Heart left ventricle (tissue), 16 donors: ENCODE data around the gene TBC1D7. TPM values are rescaled to one million over a fixed set of nuclear protein-coding genes. Genes with fewer than 3 reads are reported as not detected.
A peak's percentile ranks its signal among the peaks of the same experiment; 100 is the strongest.
"Not testable (repeated sequence)": the region's sequence is repeated elsewhere in the genome, so short reads cannot be mapped to it uniquely, and the experiment has no call there.

Source experiments
- ATAC-seq, 4 donors: fragments of 200-7000 bp; cut with Tn5 transposase; one replicate each; pipeline ENCODE4 v1.9.1; 2020 to 2022; ENCODE audit warnings: moderate library complexity in 4 of 4, mild to moderate bottlenecking in 3 of 4, moderate number of reproducible peaks in 1 of 4
- DNase-seq, 5 donors: peaks; one replicate each; pipeline ENCODE4 v3.0.0-alpha.2; 2020
- H3K27ac ChIP-seq, 12 donors: fragments of 200-600 bp; sonication (generic) in 4 of 12; one replicate each; pipeline versions ENCODE4 v1.5.0 to v1.8.0; 2016 to 2022; ENCODE audit warnings: mild to moderate bottlenecking in 2 of 12
- H3K27me3 ChIP-seq, 9 donors: fragments of 200-600 bp; sonication (generic) in 2 of 9; one replicate each; pipeline versions ENCODE4 v1.5.1 to v1.8.0; 2016 to 2022; ENCODE audit warnings: mild to moderate bottlenecking in 3 of 9
- H3K36me3 ChIP-seq, 9 donors: fragments of 200-600 bp; sonication (generic) in 2 of 9; one replicate each; pipeline versions ENCODE4 v1.5.0 to v1.8.0; 2018 to 2022; ENCODE audit warnings: mild to moderate bottlenecking in 2 of 9
- H3K4me1 ChIP-seq, 12 donors: fragments of 200-600 bp; sonication (generic) in 4 of 12; one replicate each; pipeline versions ENCODE4 v1.5.0 to v1.8.0; 2016 to 2022; ENCODE audit warnings: mild to moderate bottlenecking in 3 of 12
- H3K4me3 ChIP-seq, 12 donors: fragments of 200-600 bp; sonication (generic) in 4 of 12; one replicate each; pipeline versions ENCODE4 v1.5.0 to v1.8.0; 2017 to 2022; ENCODE audit warnings: mild to moderate bottlenecking in 9 of 12, moderate library complexity in 4 of 12
- H3K9me3 ChIP-seq, 12 donors: fragments of 200-600 bp; sonication (generic) in 4 of 12; one replicate each; pipeline versions ENCODE4 v1.5.0 to v1.8.0; 2016 to 2022; ENCODE audit warnings: mild to moderate bottlenecking in 1 of 12
- POLR2A ChIP-seq, 2 donors: fragments of 450-650 bp; IDR thresholded peaks; one replicate each; pipeline ENCODE4 v1.6.1; 2017; ENCODE audit warnings: antibody characterized with exemption in 2 of 2, mild to moderate bottlenecking in 2 of 2, moderate library complexity in 2 of 2
- WGBS, 4 donors: extraction: QIAGEN DNeasy Blood & Tissue Kit in 2 of 4; methylation state at CpG; one replicate each; pipeline versions ENCODE4 v1.1.5 to v1.1.7; 2013 to 2018; 5-methylcytosine and 5-hydroxymethylcytosine counted together
- intact Hi-C, 10 donors: fragments of 100-400 bp; cut with DNase I; formaldehyde crosslinking; loops; one replicate each; pipeline versions ENCODE4 v1.11.1 to v1.14.2; 2022
- polyA plus RNA-seq, 2 donors: library from polyadenylated mRNA; stranded (reverse); fragments of 200-250 nt; gene quantifications; one replicate each; pipeline ENCODE4 v1.2.3, GENCODE V29; 2013
- total RNA-seq, 9 donors: library from RNA; depleted of rRNA in 2 of 9; stranded (reverse); fragments of >200 nt in 2 of 9; fragmentation: NEBNext Ultra II Directional in 3 of 9; extraction: Animal tissue kit (Norgen Biotek cat#: 25700) in 3 of 9; gene quantifications; one replicate each; pipeline versions ENCODE4 v1.1.0 to v1.2.4, GENCODE V29; 2016 to 2023
- TF ChIP-seq, protein P1 (sequence below), 12 donors: fragments of 200-600 bp; sonication (generic) in 4 of 12; IDR thresholded peaks; one replicate each; pipeline versions ENCODE4 v1.5.0 to v1.8.0; 2018 to 2022; ENCODE audit warnings: antibody characterized with exemption in 12 of 12, mild to moderate bottlenecking in 5 of 12
- donor health status: ischemic (EF 13 %, LVEDD 7.1; RV severe dilation, severe dysfunction).
- donor health status: healthy with polysubstance abuse.
- donor health status: DM: no; HTN: yes; CAD: no.
- donor health status: DM: no; HTN: no; CAD: no.
- donor health status: ischemic (EF 25% LVEDD 6.9; RV normal size, moderate dysfunction).
- donor health status: ischemic (EF 25% LVEDD 5.7; RV mildly dilated, moderate dysfunction).
- donor health status: healthy.
- donor health status: DM: yes; HTN: yes; CAD: no.
- donor health status: ischemic (EF 35%, LVEDD 5.7; RV mildly dilated, moderate dysfunction).
- donor health status: nonischemic (EF 11% LVEDD 7.7; RV severe dilation, severe dysfunction).
- donor health status: DM: yes; HTN: yes; CAD: no.
- donor health status: PGD.
- donor health status: ischemic (EF 29% LVEDD 5.4; RV normal size, mild dysfunction).
- donor health status: nonischemic (EF 23%, LVEDD 6.1; RV moderate dilation, normal function).

Gene TBC1D7
- total and polyA plus RNA-seq, 11 donors: 17.0 to 31.9 (median 22.9) TPM

DNA sequence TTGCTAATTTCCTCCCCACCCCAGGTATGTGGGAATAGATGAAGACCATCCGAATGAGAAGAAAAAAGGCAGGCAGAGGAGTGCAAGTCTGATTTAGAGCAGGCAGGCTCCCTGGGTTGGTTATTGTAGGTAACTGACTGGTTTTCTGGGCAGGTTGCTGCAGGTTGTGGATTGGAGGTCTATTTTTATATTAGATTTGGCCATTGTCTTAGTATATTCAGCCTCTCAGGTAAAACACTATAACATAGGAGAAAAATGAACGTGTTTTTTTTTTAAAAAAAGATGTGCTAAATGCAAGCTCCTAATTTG is 492 bp upstream of the TBC1D7 start:
- Histone ChIP-seq H3K4me1 (peaks cover 0 to 43% (median 18%) of the 10 kb centered on the region in 12 donors), H3K36me3 (peaks cover 0 to 29% (median 25%) of the 10 kb centered on the region in 9 donors), H3K4me3 (peak overlapping the region; percentile 53 to 94 (median 86)), H3K9me3 (no peaks in the 10 kb centered on the region), H3K27me3 (no peaks in the 10 kb centered on the region), H3K27ac (peak overlapping the region; percentile 75 to 97 (median 94))
- DNase-seq (no peak), ATAC-seq (no peak)
- WGBS, 4 donors: 1 to 3% (median 1%) methylated on average over 2 of the region's 2 CpGs
- intact Hi-C loops: loop anchor here in 7 of 10 donors (2.0 to 10.0 kb wide), 7 partner anchors 132 to 417 kb away; partner anchors contain the start of genes NOL7 (in 1 of the 7) and SIRT5 (in 1 of the 7)
- TF ChIP-seq, protein P1, sequence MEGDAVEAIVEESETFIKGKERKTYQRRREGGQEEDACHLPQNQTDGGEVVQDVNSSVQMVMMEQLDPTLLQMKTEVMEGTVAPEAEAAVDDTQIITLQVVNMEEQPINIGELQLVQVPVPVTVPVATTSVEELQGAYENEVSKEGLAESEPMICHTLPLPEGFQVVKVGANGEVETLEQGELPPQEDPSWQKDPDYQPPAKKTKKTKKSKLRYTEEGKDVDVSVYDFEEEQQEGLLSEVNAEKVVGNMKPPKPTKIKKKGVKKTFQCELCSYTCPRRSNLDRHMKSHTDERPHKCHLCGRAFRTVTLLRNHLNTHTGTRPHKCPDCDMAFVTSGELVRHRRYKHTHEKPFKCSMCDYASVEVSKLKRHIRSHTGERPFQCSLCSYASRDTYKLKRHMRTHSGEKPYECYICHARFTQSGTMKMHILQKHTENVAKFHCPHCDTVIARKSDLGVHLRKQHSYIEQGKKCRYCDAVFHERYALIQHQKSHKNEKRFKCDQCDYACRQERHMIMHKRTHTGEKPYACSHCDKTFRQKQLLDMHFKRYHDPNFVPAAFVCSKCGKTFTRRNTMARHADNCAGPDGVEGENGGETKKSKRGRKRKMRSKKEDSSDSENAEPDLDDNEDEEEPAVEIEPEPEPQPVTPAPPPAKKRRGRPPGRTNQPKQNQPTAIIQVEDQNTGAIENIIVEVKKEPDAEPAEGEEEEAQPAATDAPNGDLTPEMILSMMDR (IDR thresholded peaks at IDR 0.05): no peak

DNA sequence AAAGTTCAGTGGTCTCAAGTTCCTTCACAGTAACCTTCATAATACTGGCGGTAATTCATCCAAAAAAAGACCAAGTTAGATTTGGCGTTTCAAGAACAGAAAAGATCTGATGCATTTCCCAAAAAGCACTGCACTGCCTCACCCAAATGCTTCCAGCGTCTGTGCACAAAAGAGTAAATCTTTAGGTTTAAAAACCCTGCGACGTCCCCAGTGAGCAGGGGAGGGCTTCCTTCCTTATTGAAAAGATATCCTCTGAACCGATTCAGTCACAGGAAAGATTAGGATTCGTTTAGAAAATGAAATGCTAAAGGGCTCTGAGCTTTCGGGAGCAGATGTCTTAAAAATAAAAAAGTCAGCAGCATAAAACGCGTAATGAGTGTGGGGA is 654 bp downstream of the TBC1D7 start:
- Histone ChIP-seq H3K4me3 (peak overlapping the region; percentile 53 to 94 (median 86)), H3K4me1 (peaks cover 0 to 46% (median 18%) of the 10 kb centered on the region in 12 donors), H3K27ac (peak overlapping the region in 11 of 12 donors; percentile 77 to 97 (median 95)), H3K27me3 (no peaks in the 10 kb centered on the region), H3K36me3 (peaks cover 0 to 41% (median 36%) of the 10 kb centered on the region in 9 donors), H3K9me3 (no peaks in the 10 kb centered on the region)
- ATAC-seq (no peak), DNase-seq (no peak)
- intact Hi-C loops: loop anchor here in 7 of 10 donors (2.0 to 10.0 kb wide), 7 partner anchors 130 to 415 kb away; partner anchors contain the start of genes NOL7 (in 1 of the 7) and SIRT5 (in 1 of the 7)
- WGBS, 4 donors: 0 to 1% (median 1%) methylated on average over 10 of the region's 10 CpGs
- TF ChIP-seq, protein P1 (IDR thresholded peaks at IDR 0.05): no peak
- TF ChIP-seq POLR2A (IDR thresholded peaks at IDR 0.05): no peak

GRCh38 chr6:13326031-13326586 is 2.2 kb downstream of the TBC1D7 start:
- intact Hi-C loops: loop anchor here in 6 of 10 donors (5.0 to 10.0 kb wide), 6 partner anchors 129 to 414 kb away; partner anchors contain the start of gene NOL7 (in 1 of the 6)
- not testable (repeated sequence) for ATAC-seq, H3K4me3 ChIP-seq, DNase-seq, H3K27me3 ChIP-seq, H3K9me3 ChIP-seq, H3K27ac ChIP-seq
- Histone ChIP-seq H3K36me3 (peaks cover 0 to 56% (median 52%) of the 10 kb centered on the region in 9 donors), H3K4me1 (peaks cover 0 to 37% (median 18%) of the 10 kb centered on the region in 12 donors)
- WGBS, 4 donors: 89 to 95% (median 95%) methylated on average over 3 of the region's 3 CpGs

DNA sequence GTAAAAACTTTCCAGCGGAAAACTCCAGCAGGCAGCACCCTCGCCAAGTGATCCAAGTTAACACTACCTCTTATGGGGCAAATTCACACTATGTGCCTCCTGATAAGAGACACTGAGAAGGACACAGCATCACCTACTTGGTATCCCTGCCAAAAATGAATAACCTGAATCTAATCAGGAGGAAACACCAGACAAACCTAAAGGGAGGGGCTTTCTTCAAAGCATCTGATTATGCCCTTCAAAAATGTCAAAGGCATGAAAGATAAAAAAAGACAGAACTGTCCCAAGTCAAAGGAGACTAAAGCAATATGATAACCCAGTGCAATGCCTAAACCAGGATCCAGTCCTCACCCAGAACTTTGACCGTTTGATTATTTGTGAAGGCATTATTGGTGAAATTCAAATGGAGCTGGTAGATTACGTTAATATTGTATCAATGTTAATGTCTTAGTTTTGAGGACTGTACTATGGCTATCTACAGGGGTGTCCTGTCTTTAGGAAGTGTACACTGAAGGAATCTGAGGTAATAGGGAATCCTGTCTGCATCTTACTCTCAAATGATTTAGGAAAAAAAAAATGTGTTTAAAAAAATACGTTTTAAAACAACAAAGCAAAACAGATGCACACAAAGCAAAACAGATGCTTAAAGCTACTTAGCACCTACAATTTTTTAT is 8.3 kb downstream of the TBC1D7 start:
- Histone ChIP-seq H3K36me3 (peaks cover 4 to 100% (median 100%) of the 10 kb centered on the region in 9 donors), H3K4me1 (peaks cover 0 to 6% (median 0%) of the 10 kb centered on the region in 12 donors), H3K27me3 (no peaks in the 10 kb centered on the region), H3K4me3 (no peak overlapping the region), H3K27ac (no peak overlapping the region), H3K9me3 (no peaks in the 10 kb centered on the region)
- WGBS, 4 donors: 91 to 96% (median 94%) methylated on average over 5 of the region's 5 CpGs
- intact Hi-C loops: loop anchor here in 3 of 10 donors (10.0 kb wide), 2 partner anchors 125 to 305 kb away; no protein-coding TSS in a partner anchor
- no peak for DNase-seq
- TF ChIP-seq, protein P1 (IDR thresholded peaks at IDR 0.05): no peak
- TF ChIP-seq POLR2A (IDR thresholded peaks at IDR 0.05): no peak
- no peak for ATAC-seq
